Measurements from ENCODE around the gene FXR1.
"Not testable (repeated sequence)": the region's sequence is repeated elsewhere in the genome, so short reads cannot be mapped to it uniquely, and the experiment has no call there.

The FXR1 gene

GRCh38 chr3:180940826-180941225 lies 28.4 kb downstream of the FXR1 start:
- no peak for DNase-seq

DNA sequence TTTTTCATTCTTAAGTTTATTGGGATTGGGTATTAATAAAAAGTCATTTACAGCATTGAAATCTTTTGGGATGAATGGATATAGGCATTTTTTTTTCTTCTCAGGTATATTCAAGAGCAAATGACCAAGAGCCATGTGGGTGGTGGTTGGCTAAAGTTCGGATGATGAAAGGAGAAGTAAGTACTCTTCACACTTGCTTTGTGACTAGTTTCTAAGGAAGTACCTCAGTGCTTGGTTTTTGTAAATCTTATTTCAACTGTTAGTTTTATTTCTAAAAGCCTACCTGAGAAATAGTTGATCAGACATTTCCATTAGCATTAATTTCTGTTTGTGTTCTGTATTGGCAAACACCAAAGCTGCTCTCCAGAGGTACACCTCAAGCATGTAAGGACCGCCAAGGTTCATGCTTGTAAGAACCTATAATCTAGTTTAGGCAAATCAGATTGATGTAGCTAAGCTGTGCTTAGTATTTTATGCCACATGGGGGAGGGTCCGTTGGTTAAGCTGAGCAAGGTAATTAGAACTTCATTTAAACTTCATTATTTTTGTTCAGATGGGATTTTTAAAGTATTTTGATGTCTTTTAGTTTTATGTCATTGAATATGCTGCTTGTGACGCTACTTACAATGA lies 35.4 kb downstream of the FXR1 start:
- DNase-seq: no peak

- DNase-seq: no peak
Measured at GRCh38 chr3:180959691-180960090, 47.2 kb downstream of the FXR1 start.

GRCh38 chr3:180961087-180961486 lies 48.6 kb downstream of the FXR1 start:
- no peak for DNase-seq

DNA sequence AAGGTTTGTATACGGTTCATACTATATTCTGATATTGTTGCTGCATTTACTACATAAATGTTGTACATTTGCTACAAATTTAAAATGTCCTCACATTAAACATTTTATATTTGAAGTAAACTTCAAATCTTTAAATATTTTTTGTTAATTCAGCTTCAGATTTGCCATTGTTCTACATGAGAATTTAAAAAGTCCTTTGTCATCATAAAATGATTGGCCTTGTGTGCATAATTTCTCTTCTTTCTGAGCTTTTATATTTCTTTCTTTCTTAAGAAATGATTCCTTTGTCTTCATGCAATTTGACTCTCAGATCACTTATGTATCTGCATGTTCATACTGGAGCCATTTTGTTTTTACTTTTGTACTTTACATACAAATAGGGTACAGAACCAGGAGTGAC lies 49.1 kb downstream of the FXR1 start:
- no peak for DNase-seq

DNA sequence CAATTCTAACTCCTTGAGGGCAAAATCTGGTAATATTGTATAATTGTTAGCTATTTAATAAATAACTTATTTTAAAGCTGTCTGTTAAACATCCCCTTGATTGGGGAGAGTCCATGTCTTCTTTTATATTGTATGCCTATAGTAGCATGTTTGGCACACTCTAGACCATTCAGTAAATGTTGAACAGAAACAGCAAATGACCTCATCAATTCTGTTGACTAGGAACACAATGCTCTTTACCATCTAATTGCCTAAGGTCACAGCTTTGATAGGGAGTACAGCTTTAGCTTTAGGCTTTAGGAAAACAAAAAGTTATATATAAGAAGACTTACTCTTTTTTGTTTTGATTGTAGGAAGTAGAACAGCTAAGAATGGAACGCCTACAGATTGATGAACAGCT lies 50.1 kb downstream of the FXR1 start:
- DNase-seq: no peak

- DNase-seq: no peak
Measured at GRCh38 chr3:180970931-180971330, 58.5 kb downstream of the FXR1 start.

GRCh38 chr3:180973543-180973942 lies 61.1 kb downstream of the FXR1 start:
- DNase-seq: no peak

DNA sequence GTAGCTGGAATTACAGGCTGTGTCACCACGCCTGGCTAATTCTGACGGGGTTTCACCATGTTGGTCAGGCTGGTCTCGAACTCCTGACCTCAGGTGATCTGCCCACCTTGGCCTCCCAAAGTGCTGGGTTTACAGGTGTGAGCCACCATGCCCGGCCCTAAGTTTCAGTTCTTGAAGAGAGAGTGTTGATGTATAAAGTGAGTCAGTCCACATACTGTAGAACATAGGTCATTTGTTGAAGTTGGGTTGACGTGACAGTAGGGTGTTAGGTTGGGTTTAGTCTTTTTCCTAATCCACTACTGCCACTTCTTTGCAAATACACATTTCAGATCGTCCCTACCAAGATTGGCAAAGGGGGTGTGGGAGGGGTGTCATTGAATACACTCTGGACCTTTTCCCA lies 61.8 kb downstream of the FXR1 start:
- DNase-seq: no peak

DNA sequence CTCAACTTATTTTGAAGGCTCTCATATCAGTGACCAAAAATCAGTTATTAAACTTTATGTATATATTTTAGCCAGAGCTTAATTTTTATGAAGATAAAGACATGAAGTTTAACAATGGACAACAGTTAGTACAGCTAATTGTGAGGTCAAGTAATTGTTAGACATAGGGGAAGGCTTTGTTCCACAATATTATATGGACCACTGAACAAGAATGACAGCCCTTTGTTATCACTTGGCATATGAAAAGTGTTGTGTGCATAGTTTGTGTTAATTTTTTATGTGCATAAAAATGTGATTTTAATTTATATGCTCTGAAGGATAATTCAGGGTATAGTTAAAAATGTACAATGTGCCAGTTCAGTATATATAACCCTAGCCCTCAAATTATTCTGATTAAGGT lies 65.0 kb downstream of the FXR1 start:
- no peak for DNase-seq

DNA sequence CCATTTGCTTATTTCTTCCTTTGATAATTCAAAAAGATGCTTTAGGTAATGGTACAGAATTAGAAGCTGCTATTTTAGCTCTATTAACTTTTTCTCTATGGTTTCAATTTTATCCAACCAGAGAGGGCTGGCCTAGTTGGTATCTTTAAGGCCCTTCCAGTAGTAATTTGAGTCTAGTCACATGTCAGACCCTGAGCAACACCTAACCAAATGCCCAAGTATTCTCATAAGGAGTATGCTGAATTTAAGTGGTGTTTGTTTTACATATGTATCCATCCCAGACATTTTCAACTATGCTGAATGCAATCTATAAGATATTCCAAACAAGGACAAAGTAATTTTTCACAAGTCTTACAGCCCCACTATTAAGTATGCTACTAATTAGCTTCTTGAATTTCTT lies 67.5 kb downstream of the FXR1 start:
- DNase-seq: no peak

- DNase-seq: no peak
Measured at GRCh38 chr3:180980611-180981010, 68.1 kb downstream of the FXR1 start.

GRCh38 chr3:180981912-180982311 lies 69.4 kb downstream of the FXR1 start:
- no peak for DNase-seq

DNA sequence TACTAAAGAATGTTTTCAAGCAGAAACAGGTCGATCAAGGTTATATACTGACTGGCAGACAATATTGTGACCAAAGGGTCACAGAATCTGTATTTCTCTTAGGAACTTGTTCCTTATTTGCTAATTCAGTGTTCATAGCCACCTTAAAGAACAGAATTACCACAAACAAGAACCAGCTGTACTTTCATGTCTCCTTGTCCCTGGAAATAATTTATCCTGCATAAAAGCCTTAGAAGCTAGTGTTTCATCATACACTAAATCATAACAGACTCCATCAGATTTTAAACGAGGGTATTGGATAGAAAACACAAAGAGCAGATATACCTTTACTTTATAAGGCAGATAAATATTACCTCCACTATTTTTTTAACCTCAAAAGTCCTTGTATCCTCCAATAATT lies 70.7 kb downstream of the FXR1 start:
- no peak for DNase-seq

GRCh38 chr3:180986366-180986765 lies 73.9 kb downstream of the FXR1 start:
- DNase-seq: not testable (repeated sequence)

DNA sequence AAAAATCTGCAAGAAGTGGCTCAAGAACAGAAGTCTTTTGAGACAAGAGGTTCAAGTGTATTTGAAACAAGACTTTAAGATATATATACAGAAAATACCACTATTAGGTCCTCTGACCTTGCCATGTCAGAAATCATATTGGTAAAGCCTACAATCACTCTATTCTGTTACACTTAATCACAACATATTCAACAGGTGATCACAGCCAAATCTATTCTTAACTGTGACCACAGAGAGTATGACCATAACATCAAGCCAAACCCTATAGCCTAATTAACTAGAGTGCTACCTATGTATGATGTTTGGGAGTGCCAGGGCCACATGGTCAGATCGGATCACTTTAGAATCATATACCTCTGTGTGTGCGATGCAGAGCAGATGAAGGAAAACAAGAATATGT lies 74.9 kb downstream of the FXR1 start:
- DNase-seq: no peak

- DNase-seq: peak; percentile 99
Measured at GRCh38 chr3:180989291-180990163, 77.1 kb downstream of the FXR1 start, which contains the start of gene DNAJC19. TSS of gene DNAJC19 (minus strand) at chr3:180989736. CDS start at chr3:180989602, 134 bp downstream.

DNA sequence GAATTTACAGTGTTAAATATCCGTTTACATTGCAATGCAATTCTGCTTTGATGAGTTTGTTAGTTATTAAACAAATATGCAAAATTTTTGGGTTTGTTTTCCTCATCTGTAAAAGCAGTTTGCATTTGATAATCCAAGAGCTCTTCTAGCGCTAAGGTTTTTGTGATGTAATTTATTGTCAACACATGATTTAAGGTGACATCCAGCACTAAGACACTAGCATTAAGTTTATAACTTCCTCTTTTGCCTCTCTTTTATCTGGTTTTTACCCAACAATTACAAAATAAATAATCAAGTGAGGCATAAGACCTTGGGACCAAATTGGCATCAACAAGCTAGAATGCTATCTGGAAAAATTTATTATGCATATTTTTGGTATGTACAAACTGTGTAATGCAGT lies 78.0 kb downstream of the FXR1 start:
- no peak for DNase-seq

GRCh38 chr3:180996415-180996932 lies 84.0 kb downstream of the FXR1 start:
- DNase-seq: no peak

GRCh38 chr3:181002331-181002730 lies 89.9 kb downstream of the FXR1 start:
- DNase-seq: not testable (repeated sequence)

DNA sequence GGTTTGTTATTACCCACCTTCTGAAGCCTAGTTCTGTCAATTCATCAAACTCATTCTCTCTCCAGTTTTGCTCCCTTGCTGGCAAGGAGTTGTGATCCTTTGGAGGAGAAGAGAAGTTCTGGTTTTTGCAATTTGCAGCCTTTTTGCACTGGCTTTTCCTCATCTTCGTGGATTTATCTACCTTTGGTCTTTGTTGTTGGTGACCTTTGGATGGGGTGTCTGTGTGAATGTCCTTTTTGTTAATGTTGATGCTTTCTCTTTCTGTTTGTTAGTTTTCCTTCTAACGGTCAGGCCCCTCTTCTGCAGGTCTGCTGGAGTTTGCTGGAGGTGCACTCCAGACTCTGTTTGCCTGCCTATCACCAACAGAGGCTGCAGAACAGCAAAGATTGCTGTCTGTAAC lies 91.0 kb downstream of the FXR1 start:
- DNase-seq: not testable (repeated sequence)

- DNase-seq: no peak
Measured at GRCh38 chr3:181006541-181006940, 94.1 kb downstream of the FXR1 start.

- DNase-seq: no peak
Measured at GRCh38 chr3:181007262-181007661, 94.8 kb downstream of the FXR1 start.

DNA sequence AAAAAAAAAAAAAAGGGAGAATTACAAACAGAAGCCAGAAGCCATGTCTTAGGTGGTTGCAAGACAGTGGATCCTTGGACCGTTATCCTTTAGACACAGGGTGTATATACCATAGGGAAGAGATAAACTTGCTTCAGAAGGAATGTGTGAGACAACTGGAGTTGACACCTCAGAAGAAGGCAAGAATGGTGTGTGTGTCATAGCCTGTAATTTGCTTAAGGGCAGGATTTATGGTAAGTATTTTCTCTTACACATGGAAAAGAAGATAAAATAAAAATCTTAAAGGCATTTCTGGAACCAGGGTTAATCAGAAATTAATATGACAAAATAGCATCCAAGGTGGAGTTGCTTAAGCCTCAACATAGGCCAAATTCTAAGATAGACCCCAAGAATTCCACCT lies 96.3 kb downstream of the FXR1 start:
- DNase-seq: no peak
